Dermis microvascular lymphatic vessel endothelial cell (primary cell): ENCODE results near the gene TPRG1L. TPM values are rescaled to one million over a fixed set of nuclear protein-coding genes. Genes with fewer than 3 reads are reported as not detected.

Experiments used
- DNase-seq, 2 donors: peaks; one replicate each; pipeline versions ENCODE4 v3.0.0 to v3.0.0-alpha.2; 2010; ENCODE audit warnings: low read depth in 2 of 2
- total RNA-seq: library from RNA; depleted of rRNA; stranded (reverse); fragments of >200 nt; gene quantifications from 2 replicates; pipeline ENCODE4 v1.2.1, GENCODE V29; 2014

The TPRG1L gene
- total RNA-seq, 1 donor from 2014 or later, result 20.2 TPM

- DNase-seq, result no peak
Observed at GRCh38 chr1:3663999-3664699, 39.3 kb downstream of the TPRG1L start.

DNA sequence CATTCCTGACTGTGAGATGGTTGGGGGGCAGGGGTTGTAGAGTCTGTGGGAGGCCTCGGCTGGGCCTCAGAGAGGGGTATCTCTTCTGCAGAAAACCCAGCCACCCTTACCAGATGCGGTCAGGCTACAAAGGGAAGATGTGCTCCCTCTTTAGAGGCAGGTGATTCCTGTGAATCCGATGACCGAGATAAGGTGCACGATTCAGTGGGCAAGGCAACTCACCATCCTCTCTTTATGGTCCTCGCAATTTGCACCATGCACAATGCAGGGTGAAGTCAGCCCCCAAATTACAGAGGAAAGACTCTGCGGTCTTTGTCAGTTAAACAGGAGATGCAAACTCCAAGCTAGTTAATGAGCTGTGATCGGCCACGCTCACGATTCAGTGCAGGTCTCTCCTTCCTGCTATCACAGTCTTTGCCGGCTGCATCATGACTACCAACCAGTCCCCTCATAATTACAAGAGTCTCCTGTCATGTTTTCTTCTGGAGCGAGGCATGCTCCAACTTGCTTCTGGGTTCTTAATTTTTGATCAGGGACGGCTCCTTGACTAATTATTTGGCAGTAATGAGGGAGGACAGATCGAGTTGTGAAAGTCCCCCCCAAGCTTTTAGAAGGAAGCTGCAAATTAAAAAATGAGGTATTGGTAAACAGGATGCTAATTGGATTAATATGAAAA lies 40.0 kb downstream of the TPRG1L start:
- DNase-seq, result no peak

DNA sequence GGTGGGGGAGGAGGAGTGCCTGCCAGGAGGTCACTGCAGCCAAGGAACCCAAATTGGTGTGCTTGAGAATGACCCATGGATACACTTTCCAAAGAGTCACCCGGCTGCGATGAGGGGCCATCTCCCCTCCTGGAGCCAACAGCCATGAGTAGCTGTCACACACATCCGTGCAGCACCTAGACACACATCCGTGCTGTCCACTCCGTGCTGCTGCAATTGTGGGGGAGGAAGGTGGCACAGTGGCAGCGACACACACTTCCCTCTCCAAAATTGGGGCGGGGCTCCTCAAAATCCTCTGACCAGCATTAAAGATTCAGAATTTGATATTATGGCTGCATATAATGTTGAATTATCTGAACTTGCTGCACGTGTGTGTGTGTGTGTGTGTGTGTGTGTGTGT lies 43.3 kb downstream of the TPRG1L start:
- DNase-seq, result no peak

DNA sequence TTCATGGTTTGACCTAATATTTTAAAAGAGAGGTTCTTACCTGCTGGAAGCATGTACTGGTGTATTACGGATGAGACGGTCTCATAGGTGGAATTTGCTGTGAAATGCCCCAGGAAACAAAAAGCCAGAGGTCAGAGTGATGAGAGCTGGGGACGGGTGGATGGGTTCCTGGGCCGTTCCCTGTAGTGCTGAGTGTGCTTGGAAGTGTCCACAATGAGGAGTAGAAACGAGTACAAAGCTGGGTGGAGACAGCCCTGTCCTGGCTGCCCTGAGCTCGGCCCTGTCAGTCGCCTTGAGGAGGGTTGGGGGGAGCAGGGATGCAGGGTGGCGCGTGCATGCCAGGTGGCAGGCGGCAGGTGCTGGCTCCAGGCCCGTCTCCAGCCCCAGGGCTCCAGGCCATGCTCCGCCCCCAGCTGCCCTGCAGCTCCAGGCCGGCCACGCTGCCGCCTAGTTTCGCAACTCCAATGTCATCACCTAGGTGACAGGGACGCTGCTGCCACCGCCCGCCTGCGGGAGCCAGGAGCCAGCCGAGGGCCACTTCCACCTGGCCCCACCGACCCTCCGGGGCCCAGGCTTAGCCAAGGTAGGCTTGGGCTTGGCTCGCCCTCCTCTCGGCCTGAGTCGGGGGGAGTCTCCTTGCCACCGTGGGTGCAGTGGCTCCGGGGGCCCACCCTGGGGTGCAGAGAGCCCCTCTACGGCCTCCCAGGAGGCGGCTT lies 43.9 kb downstream of the TPRG1L start:
- peak; percentile 43 to 54 for DNase-seq

GRCh38 chr1:3669421-3669821 lies 44.6 kb downstream of the TPRG1L start:
- no peak for DNase-seq

- DNase-seq, result no peak
Observed at GRCh38 chr1:3669971-3670431, 45.2 kb downstream of the TPRG1L start.

GRCh38 chr1:3670823-3671265 lies 46.0 kb downstream of the TPRG1L start:
- DNase-seq, result no peak

GRCh38 chr1:3671371-3672180 lies 46.8 kb downstream of the TPRG1L start:
- peak in 1 of 2 donors; percentile 19 for DNase-seq

DNA sequence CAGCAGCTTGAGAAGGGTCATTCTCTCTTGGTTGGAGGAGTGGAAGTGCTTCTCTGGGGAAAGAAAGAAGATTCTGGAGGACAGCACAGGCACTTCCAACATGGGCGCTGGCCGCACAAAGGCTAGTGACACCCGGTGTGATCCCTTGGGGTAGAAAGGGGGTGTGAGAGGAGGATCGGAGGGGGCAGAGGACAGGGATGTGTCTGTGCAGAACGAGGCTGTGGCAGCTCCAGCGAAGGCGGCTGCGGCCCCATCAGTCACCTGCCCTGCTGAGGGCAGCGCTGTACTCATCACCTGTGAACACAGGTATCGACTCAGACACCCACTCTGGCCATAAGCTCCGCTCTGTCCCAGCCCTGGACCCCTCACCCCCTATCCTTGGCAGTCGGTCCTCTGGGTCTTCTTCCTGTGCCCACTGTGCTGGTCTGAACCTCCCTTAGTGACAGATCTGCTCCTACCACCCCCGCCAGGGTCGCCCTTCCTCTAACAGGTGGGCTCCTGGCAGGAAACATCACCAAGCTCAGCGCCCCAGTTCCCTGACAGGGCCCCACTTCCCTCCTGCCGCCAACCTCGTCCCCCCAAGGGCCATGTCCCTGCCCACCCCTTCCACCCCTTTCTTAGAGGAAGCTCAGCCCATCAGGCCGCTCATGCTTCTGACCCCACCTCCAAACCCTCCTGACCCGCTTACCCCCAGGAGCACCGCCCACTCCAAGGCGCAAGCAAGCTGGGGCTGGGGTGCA lies 47.6 kb downstream of the TPRG1L start:
- no peak for DNase-seq

- no peak for DNase-seq
Observed at GRCh38 chr1:3672971-3673361, 48.2 kb downstream of the TPRG1L start.

DNA sequence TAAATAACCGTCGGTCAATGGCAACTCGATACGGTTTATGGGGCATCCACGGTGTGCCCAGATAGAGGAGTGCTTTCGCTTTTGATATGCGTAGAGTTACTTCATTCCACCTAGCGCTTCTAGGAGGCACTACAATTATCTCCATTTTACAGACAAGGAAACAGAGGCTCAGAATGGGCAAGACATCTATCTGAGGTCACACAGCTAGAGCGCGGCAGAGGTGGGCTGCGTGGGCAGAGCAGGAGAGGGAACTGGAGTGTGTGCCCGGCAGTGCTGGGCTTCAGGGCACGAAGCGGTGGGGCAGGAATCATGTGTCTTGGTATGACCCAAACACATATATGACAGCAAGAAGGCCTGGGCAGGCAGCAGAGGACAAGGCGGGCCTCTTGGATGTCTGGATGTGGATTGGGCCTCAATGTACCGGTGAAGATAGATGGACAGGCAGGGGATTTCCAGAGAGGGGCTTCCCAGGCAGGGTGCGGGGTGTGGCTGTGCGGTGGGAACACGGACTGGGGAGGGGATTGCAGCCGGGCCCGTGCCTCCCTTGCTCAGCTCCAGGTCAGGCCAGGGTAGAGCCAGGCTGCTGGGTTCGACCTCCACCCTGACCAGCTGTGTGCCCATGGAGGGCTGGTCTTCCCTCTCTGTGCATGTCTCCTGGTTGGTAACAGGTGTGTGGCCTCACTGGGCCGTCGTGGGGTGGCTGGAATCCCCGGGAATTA lies 48.7 kb downstream of the TPRG1L start:
- DNase-seq, result no peak

GRCh38 chr1:3674100-3675094 lies 49.6 kb downstream of the TPRG1L start:
- no peak for DNase-seq

GRCh38 chr1:3675436-3675835 lies 50.6 kb downstream of the TPRG1L start:
- DNase-seq, result no peak

- DNase-seq, result no peak
Observed at GRCh38 chr1:3676581-3677470, 52.0 kb downstream of the TPRG1L start.

DNA sequence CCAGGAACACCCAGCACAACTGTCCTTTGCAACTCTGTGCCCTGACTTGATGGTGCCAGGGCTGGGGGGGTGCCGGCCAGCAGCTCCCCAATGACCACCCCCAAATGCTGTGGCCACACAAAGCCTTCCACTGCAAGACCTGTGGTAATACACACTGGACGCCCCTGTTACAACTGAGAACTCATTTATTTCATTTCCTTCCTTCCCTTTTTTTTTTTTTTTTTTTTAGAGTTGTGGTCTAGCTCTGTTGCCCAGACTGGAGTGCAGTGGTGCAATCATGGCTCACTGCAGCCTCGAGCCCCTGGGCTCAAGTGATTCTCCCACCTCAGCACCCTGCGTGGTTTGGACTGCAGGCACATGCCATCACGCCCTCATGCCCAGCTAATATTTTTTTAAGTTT lies 52.7 kb downstream of the TPRG1L start:
- no peak for DNase-seq

- no peak for DNase-seq
Observed at GRCh38 chr1:3678361-3679097, 53.7 kb downstream of the TPRG1L start.

DNA sequence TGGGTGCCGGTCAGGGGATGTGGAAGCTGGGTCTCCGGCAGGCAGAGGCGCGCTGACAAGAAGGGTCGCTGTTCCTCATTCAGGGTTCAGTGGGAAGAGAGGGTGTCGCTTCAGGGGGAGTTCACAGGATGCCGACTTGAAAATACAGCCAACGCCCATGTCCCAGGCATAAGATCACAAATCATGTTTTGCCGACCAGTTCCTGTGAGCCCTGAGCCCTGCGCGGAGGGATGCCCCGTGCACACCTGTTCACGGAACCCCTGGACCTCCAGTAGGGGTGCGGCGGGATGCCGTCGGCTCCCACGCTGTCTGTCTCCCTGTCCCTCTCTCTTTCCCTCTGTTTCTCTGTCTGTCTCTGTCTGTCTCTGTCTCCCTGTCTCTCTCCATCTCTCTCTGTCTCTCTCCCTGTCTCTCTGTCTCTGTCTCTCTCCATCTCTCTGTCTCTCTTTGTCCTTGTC lies 54.3 kb downstream of the TPRG1L start:
- DNase-seq, result no peak
